HG03025 (cell line): ENCODE results near the gene IQGAP2.
"Not testable (repeated sequence)": the region's sequence is repeated elsewhere in the genome, so short reads cannot be mapped to it uniquely, and the experiment has no call there.

Source experiments
- ATAC-seq: cut with Tn5 transposase; IDR thresholded peaks from one replicate; pipeline ENCODE4 v1.9.1; 2021; ENCODE audit warnings: mild to moderate bottlenecking, moderate library complexity; ENCODE audit not compliant: unreplicated experiment, low FRiP score

IQGAP2 gene

DNA sequence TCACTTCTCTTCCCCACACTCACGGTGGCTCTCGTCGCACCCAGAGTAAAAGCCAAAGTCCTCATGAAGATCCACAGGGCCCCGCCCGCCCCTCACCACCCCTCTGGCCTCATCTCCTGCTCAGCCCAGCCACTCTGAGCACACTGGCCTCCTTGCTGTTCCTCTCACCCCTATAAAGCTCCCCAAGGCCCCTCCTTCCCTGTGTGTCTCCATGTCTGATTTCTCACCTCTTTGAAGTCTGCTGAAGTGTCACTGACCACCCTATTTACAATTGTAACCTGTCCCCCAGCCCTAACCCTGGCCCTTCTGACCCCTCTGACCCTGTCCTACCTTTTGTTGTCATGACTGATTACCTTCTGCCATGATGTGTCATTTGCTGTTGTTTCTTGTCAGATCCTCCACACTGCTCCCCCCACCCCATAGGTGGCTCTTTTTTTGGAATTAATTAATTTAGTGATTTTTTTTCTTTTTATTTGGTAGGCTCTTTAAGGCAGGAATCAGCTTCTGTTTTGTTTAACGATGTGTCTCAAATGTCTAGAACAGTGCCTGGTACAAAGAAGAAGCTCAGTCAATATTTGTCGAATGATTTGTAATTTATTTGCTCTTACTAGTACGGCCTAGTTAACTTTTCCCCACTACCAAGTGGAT, 90.2 kb downstream of the IQGAP2 start:
- no peak for ATAC-seq

DNA sequence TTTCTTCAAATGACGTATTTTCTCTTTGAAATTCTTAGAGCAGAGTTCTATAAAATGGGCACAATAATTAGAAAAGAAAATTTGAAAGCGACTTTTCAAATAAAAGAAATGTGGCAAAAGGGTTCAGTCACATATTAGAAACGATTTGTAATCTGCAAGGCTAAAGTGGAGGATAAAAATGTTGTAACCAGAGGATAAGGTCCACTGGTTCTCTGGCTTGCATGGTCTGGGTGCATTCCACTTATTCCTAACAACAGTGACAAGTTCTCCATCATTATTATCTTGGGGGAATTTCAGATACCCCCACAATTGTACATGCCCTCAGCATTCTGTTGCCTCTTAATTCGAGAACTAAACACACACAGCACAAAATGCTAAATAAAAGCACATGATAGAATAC, 91.1 kb downstream of the IQGAP2 start:
- ATAC-seq = no peak

DNA sequence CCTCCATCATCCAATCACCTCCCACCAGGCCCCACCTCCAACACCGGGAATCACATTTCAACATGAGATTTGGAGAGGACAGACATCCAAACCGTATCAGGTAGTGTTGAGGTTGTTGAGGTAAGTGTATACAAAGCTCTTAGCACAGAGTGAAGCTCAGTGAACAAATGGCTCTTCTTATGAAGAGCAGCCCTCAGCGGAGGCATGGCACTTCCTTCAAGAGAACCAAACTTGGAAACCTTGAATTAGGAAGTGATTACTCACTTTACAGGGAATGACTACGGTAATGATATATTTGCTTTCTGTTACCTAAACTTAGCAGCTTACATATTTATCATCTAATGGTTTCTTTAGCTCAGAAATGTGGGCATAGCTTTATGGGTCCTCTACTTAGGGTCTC, 92.8 kb downstream of the IQGAP2 start:
- ATAC-seq = no peak

DNA sequence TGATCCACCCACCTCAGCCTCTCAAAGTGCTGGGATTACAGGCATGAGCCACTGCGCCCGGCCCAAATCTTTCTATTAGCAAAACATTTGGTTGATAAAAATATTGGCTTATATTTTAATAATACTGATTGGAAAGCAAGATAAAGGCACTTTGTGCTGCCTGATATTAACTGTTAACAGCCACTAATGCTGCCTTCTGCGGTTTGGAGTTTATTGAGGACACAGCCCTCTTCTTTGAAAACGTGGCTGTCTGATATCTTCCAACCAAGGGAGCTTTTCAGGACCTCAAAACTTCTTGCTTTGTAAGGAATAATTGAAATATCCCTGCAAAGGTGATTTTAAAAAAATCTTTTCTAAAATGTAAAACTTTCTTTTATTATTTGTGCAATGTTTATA, 94.0 kb downstream of the IQGAP2 start:
- ATAC-seq = no peak

DNA sequence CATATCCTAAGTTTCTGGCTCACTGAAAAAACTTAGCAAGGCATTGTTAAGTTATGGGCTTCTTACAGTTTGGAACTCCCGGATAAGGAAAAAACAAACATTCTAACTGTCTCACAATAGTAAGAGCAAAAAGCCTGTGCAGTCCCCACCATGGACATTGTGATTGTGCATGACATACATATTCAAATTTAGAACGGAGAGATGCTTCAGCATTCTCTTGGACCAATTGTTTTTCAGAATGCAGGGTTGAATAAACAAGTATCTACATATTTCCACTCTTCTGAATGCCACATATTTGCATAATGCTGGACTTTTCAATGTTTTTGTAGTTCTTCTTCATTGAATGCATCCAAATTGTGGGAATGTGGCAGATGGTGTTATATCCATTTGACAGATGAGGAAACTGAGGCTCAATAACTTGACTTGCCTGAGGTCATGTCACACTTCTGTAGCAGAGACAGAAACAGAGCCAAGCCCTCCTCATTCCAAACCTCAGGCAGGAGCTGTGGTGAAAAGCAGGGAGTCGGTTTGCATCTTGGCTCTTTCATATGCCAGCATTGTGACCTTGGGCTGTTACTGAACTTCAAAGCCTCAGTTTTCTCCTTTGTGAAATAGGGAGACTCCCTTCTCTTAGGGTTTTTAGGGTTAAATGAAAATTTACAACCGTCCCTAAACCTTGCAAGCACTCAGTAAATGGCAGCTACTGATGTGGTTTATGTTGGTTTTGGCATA, 95.1 kb downstream of the IQGAP2 start:
- no peak for ATAC-seq

DNA sequence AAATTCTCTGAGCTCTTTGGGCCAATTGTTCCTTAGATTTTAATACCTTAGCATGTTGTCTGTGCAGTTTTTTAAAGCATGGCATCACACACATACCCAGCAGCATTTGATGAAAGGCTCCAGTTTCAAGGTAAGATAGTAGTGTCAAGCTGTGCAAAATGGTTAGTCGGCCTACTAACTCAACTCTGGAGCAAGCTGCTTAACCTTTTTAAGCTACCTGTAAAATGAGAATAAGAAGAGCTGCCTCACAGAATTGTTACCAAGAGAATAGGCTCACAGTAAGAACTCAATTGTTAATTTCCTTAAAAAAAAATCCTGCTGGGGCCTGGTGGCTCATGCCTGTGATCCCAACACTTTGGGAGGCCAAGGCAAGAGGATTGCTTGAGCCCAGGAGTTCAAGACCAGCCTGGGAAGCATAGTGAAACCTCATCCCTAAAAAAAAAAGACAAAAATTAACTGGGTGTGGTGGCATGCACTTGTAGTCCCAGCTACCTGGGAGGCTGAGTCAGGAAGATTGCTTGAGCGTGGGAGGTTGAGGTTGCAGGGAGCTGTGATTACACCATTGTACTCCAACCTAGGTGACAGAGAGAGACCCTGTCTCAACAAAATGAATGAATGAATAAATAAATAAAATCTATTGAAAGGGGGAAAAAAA, 96.5 kb downstream of the IQGAP2 start:
- ATAC-seq = no peak

DNA sequence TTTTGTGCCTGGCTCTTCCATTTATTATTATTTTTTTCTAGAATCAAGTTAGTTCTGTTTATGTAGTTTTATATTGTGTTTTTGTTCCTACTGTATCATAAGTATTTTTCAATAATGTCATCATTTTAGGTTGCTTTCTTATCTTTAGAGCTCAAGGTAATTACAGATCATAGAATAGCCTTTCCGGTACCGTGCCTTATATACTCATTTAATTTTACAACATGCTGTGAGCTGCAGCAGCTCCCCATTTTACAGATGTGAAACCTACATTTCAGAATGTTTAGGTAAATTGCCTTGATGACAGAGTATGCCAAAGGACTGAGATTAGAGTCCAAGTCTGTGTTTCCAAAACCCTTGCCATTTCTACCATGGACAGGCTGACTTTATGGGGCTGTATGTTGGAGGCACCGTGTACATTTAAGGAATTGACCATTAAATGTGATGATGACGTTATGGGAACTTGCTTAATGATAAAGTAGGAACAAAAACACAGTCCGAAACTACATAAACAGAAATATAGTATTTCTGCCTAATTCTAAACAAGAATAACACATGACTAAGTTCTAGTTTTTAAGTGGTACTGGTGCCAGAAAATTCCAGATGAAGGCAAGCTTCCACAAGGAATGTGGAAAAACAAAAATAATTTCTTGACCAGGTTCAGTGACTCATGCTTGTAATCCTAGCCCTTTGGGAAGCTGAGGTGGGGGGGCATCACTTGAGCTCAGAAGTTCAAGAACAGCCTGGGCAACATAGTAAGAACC, 97.7 kb downstream of the IQGAP2 start:
- no peak for ATAC-seq

DNA sequence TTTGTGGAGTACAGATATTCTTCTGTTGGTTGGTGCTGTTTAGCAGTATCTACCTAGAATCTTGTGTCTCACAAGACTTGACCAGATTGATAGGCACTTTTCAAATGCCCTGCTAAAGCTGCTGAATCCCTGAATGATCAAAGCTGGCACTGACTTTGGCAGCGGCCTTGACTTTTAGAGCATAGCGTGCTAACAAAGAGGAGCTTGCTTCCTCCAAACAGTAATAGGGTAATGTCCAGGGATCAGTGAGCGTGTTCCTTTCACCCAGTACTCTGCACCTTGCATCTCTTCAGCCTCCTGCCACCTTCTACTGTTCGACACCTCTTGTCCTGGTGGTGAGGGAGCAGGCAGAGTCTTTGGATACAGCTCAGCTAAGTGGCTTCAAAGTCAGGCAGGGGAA, 100.8 kb downstream of the IQGAP2 start:
- no peak for ATAC-seq

DNA sequence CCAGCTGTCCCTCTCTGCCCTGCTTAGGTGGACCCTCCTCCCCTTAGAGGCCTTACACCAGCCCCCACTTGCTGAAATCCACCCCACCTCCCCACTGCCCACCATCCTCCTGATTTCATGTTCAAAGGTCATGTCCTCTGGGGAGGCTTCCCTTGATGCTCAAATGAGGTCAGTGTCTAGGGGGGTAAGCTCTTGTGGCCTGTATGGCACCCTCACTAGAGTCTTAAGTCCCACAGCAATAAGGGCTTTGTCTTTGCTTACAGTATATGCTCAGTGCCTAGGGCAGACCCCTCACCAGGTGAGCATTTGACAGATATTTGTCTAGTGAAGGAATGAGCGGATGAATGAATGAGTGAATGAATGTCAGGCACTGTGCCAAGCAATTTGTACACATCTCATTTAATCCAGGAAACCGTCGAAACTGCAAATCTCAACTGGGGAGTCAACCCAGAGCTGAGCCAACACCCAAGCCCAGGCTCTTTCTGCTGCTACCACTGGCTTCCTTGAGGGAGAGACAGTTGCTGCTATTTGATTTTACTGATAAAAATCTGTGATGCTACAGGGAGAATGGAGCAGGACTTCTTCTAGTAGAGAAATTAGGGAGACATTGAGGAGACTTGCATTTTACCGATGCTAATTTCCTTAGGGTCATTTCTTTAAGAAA, 101.9 kb downstream of the IQGAP2 start:
- no peak for ATAC-seq

DNA sequence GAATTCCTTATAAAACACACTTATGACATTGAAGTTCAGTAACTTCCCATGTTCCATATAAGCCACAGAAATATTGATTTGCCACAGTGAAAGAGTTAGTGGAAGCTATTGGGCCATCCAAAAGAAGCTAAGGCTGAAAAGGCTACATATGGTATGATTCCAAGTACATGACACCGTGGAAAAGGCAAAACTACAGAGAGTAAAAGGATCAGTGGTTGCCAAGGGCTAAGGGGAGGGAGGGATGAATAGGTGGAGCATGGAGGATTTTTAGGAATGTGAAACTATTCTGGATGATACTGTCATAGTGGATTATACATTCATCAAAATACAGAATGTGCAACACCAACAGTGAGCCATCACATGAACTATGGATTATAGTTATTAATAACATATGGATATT, 110.4 kb downstream of the IQGAP2 start:
- no peak for ATAC-seq

DNA sequence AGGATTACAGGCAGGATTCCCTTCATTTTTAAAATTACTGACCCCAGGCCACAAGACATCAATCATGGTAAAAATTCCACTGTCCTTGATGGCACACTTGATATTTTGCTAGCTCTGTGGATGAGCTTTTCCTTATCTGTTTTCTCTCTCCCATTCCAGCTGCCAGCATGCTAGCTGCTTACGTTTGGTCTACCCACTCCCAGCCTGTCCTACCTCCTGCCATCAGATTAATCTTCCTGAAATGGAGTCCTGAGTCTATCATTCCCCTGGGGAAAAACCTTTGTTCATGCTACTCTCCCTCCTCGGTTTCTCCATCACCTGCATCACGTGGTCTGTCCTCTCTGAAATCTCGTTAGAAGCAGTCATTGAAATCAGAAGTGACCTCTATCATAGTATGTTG, 111.2 kb downstream of the IQGAP2 start:
- no peak for ATAC-seq

DNA sequence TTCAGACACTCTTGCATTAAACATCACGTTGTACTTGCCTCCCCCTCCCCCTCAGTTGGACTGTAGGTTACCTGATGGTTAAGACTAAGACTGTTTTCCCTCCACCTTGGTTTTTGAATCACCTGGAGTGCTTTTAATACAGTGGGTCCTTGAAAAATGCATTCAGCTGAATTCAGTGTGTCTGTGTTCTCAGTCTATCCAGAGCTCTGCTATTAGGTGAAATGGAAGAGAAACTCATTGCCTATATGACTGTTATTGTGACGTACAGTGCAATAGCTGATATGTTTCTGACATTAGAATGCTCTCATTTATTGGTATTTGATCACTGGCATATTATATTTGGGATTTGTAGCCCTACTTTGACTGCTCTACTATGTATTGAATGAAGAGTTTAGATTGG, 111.6 kb downstream of the IQGAP2 start:
- ATAC-seq = no peak

DNA sequence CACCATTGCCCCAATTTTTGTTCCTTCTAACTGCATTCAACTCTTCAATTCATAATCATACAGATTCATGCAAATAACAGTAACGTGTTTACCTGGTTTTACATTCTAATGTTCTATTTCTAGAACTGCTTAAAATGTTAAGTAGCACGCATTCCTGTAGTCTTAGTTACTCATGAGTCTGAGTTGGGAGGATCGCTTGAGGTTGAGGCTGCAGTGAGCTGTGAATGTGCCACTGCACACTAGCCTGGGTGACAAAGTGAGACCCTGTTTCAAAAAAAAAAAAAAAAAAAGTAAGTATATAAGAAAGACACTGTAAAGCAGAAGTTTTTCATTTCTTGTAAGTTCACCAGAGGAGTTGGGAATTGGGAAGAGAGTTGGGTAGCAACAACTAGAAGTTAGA, 114.2 kb downstream of the IQGAP2 start:
- ATAC-seq = no peak

DNA sequence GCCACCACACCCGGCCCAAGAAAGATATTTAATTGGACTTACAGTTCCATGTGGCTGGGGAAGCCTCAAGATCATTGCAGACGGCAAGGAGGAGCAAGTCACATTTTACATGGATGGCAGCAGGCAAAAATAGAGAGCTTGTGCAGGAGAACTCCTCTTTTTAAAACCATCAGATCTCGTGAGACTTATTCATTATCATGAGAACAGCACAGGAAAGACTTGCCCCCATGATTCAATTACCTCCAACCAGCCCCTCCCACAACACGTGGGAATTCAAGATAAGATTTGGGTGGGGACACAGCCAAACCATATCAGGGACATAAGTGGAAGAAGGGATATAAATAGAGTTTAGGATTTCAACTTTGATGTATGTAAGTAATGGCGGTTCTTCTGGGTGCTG, 115.2 kb downstream of the IQGAP2 start:
- ATAC-seq = not testable (repeated sequence)

DNA sequence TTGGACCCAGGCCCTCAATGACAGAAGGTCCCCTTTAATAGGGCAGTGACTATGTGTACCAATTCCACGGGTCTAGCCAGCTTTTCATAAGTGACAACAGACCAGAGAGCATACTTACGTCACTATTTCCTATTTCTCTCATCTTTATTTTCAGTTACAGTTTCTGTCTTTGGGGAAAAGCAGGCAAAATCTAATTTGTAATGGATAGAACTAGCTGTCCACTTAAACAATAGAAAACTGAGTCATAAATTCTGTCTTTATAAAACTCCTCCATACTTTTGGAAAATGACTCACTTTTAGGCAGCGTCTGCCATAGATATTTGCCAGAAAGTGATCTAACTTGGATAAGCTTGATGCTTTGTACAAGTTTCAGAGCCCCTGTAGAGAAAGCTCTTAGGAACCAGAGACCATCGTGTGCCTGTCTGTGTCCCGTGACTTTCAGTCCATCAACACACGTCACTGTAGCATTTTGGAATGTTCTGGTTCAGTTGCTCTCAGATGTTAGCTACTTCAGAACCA, 118.2 kb downstream of the IQGAP2 start:
- no peak for ATAC-seq

DNA sequence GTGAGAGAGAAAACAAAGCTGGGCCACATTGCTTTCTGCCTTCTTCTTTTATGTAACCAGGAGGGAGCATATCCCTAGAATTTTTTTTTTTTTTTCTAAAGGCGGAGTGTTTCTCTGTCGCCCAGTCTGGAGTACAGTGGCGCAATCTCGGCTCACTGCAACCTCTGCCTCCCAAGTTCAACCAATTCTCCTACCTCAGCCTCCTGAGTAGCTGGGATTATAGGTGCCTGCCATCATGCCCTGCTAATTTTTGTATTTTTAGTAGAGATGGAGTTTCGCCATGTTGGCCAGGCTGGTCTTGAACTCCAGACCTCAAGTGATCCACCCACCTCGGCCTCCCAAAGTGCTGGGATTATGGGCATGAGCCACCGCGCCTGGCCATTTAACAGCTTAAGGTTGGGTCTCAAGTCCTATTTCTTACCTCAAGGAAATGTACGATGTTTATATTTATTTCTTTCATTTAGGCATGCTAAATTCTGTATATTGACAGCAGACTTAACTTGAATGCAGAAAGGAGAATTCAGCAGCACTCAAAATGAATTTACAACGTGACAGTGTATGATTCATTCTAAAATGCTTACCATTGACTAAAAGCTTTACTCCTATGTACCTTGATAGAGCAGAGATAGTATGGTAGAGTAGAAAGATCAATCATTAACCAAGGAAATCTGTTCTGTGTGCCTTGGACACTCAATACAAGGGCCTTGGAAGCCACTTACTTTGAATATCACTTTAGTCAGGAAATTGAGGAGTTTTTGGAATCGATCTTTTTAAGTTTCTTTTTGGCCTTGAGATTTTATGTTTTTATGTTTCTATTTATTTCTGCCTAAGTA, 119.2 kb downstream of the IQGAP2 start:
- no peak for ATAC-seq

DNA sequence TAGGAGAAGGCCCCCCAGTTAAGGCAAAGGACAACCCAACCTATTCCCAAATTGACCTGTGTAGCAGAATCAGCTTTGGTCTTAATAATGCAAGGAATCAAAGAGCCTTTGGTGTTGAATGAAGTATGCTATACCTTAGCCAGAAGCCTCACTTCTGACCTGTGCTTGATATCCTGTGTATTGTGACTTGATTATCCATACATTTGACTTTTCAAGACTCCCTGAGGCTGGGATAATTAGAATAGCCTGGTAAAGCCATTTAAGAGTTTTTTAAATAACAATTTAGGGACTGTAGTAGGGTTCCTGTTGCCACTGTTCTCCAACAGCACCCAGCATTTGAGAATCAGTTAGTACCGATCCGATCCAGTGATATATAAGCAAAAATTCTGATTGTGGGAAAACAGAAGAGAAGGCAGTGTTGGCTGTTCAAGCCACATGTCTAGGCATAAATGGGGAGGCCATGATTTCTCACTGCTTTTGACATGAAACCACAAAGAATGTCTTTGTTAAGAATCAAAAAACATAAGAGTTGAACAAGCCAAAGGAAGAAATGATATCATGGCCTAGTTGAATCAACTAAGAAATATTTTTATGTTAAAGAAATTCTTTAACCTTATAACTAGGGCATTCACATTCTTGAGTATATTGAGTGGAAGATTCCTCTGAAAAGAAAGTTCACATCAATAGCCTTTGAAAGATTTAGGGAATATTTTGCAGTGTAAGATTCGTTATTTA, 121.2 kb downstream of the IQGAP2 start:
- ATAC-seq = no peak

DNA sequence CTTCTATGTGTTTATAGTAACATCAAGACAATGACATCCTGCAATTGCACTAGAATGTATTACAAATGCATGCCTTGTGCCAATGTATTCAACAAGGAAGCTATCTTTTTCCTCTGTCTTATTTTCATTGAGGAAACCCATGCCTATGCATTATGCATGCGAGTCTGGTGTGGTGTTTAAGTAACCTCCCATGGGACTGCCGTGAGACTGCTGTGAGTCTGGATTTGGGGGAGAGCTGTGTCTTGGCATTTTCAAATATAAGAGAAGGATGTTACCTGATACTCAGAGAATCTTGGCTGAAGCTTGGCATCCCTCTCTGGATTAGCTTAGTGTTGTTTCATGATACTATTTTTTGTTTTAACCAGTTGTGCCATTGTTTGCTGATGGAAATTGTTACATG, 121.8 kb downstream of the IQGAP2 start:
- ATAC-seq = no peak

DNA sequence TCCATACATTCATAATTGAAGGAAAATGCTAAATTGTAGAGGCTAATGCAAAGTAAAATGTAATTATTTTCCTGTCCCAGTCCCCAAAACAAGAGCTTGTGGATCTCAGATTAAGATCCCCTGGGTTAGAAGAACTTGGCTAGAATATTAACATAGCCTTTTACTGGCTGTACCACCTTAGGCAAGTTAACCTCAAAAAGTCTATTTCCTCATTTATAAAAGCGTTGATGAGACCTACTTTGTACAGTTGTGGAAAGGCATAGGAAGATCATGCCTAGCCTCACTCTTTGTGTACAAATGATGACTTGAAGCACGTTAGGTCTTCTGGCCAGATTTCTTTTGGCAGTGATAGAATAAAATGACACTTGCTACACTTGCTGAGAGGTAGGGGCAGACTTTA, 122.9 kb downstream of the IQGAP2 start:
- ATAC-seq = no peak
